Calu3 (cell line): ENCODE results near the gene CLTB. TPM values are rescaled to one million over a fixed set of nuclear protein-coding genes. Genes with fewer than 3 reads are reported as not detected.

Experiments
- BruUV-seq: library from RNA; stranded (reverse); fragments of 400-500 nt; replicated peaks from 2 replicates; lab custom pipeline; 2021; lab: Mats Ljungman, UMichigan
- CTCF ChIA-PET: fragments of 300-600 bp; sonication (Branson Sonifier 250); formaldehyde crosslinking; loops from one replicate; lab custom pipeline; 2022; ENCODE audit warnings: antibody characterized with exemption; lab: Charles Lee
- DNase-seq: peaks from one replicate; pipeline ENCODE4 v3.0.0; 2022
- H3K27ac Mint-ChIP-seq: one replicate; pipeline ENCODE4 v1.8.0; 2022; ENCODE audit warnings: mixed read lengths; ENCODE audit not compliant: unreplicated experiment
- H3K27me3 Mint-ChIP-seq: one replicate; pipeline ENCODE4 v1.8.0; 2022; ENCODE audit warnings: mixed read lengths; ENCODE audit not compliant: unreplicated experiment
- H3K36me3 Mint-ChIP-seq: one replicate; pipeline ENCODE4 v1.8.0; 2022; ENCODE audit warnings: mild to moderate bottlenecking, moderate library complexity, mixed read lengths; ENCODE audit not compliant: insufficient read depth, unreplicated experiment
- H3K4me1 Mint-ChIP-seq: one replicate; pipeline ENCODE4 v1.8.0; 2022; ENCODE audit warnings: mild to moderate bottlenecking, low read depth, mixed read lengths; ENCODE audit not compliant: unreplicated experiment
- H3K4me3 Mint-ChIP-seq: one replicate; pipeline ENCODE4 v1.8.0; 2022; ENCODE audit warnings: mild to moderate bottlenecking, low read depth, moderate library complexity, mixed read lengths; ENCODE audit not compliant: unreplicated experiment
- H3K9me3 Mint-ChIP-seq: one replicate; pipeline ENCODE4 v1.8.0; 2022; ENCODE audit warnings: low read depth, mixed read lengths; ENCODE audit not compliant: unreplicated experiment
- CTCF ChIP-seq: fragments of 200-600 bp; IDR thresholded peaks from one replicate; pipeline ENCODE4 v1.8.0; 2022; ENCODE audit warnings: antibody characterized with exemption; ENCODE audit not compliant: unreplicated experiment
- intact Hi-C: fragments of 100-400 bp; cut with micrococcal nuclease; formaldehyde crosslinking; loops from one replicate; pipeline ENCODE4 v1.10.0; 2022; ENCODE audit not compliant: unreplicated experiment
- total RNA-seq: library from RNA; stranded (reverse); gene quantifications from 2 replicates; pipeline ENCODE4 v1.2.3, GENCODE V29; 2022

CLTB gene
- total RNA-seq, 1 experiment from 2014 or later, result 116 TPM

- H3K36me3 Mint-ChIP-seq, result peaks cover 17% of the 10 kb centered on the region
- CTCF ChIA-PET, result interaction anchor here (1.4 to 1.5 kb wide), 2 partner anchors 13 to 47 kb away, joined by 4 to 5 read pairs; partner anchors contain the start of genes FAF2, HIGD2A and NOP16
- peaks cover 17% of the 10 kb centered on the region for H3K4me1 Mint-ChIP-seq
- no peaks in the 10 kb centered on the region for H3K27me3 Mint-ChIP-seq
- no peak for DNase-seq
- no TSS peak for BruUV-seq
- peak overlapping the region; percentile 0 for H3K4me3 Mint-ChIP-seq
- H3K27ac Mint-ChIP-seq, result no peak overlapping the region
- no peaks in the 10 kb centered on the region for H3K9me3 Mint-ChIP-seq
- TF ChIP-seq CTCF, result no peak
- intact Hi-C loops, result no loop called here
Observed at GRCh38 chr5:176401281-176402205, 14.8 kb downstream of the CLTB start.

- intact Hi-C loops, result no loop called here
- CTCF ChIA-PET, result interaction anchor here (0.9 to 1.5 kb wide), 3 partner anchors 10 to 47 kb away, joined by 4 to 5 read pairs (median 4); partner anchors contain the start of genes FAF2, HIGD2A and NOP16
- H3K9me3 Mint-ChIP-seq, result no peaks in the 10 kb centered on the region
- peaks cover 17% of the 10 kb centered on the region for H3K4me1 Mint-ChIP-seq
- DNase-seq, result peak; percentile 65
- TF ChIP-seq CTCF, result no peak
- H3K4me3 Mint-ChIP-seq, result peak overlapping the region; percentile 0
- H3K36me3 Mint-ChIP-seq, result peaks cover 13% of the 10 kb centered on the region
- BruUV-seq, result no TSS peak
- H3K27me3 Mint-ChIP-seq, result no peaks in the 10 kb centered on the region
- H3K27ac Mint-ChIP-seq, result no peak overlapping the region
Observed at GRCh38 chr5:176400382-176401156, 15.8 kb downstream of the CLTB start.

GRCh38 chr5:176397736-176398420 is 18.5 kb downstream of the CLTB start:
- Mint-ChIP-seq H3K4me1 (peaks cover 17% of the 10 kb centered on the region), H3K9me3 (no peaks in the 10 kb centered on the region), H3K36me3 (peaks cover 7% of the 10 kb centered on the region), H3K4me3 (no peak overlapping the region), H3K27ac (no peak overlapping the region), H3K27me3 (no peaks in the 10 kb centered on the region)
- no peak for DNase-seq
- CTCF ChIA-PET, result no interaction called here
- no peak for TF ChIP-seq CTCF
- no TSS peak for BruUV-seq
- intact Hi-C loops, result no loop called here

- intact Hi-C loops, result no loop called here
- Mint-ChIP-seq H3K27ac (no peak overlapping the region), H3K36me3 (peaks cover 13% of the 10 kb centered on the region), H3K27me3 (no peaks in the 10 kb centered on the region), H3K4me3 (no peak overlapping the region), H3K4me1 (peaks cover 12% of the 10 kb centered on the region), H3K9me3 (no peaks in the 10 kb centered on the region)
- no TSS peak for BruUV-seq
- TF ChIP-seq CTCF, result no peak
- CTCF ChIA-PET, result no interaction called here
- DNase-seq, result no peak
Observed at GRCh38 chr5:176396330-176396729, 20.0 kb downstream of the CLTB start.
